GM21447 (cell line): Measurements from ENCODE around the gene FGF14.

ENCODE experiments used
- ATAC-seq: cut with Tn5 transposase; IDR thresholded peaks from one replicate; pipeline ENCODE4 v1.9.1; 2021; ENCODE audit not compliant: unreplicated experiment

FGF14 gene

GRCh38 chr13:101749584-101749983 lies 652.3 kb downstream of the FGF14 start:
- no peak for ATAC-seq

GRCh38 chr13:101747039-101747438 lies 654.8 kb downstream of the FGF14 start:
- no peak for ATAC-seq

- ATAC-seq = no peak
Observed at GRCh38 chr13:101746513-101746912, 655.3 kb downstream of the FGF14 start.

GRCh38 chr13:101739382-101740178 lies 662.3 kb downstream of the FGF14 start:
- ATAC-seq = peak; percentile 96

- ATAC-seq = no peak
Observed at GRCh38 chr13:101738336-101738735, 663.5 kb downstream of the FGF14 start.

GRCh38 chr13:101736566-101736965 lies 665.3 kb downstream of the FGF14 start:
- ATAC-seq = no peak

GRCh38 chr13:101730420-101731000 lies 671.3 kb downstream of the FGF14 start:
- ATAC-seq = no peak

- ATAC-seq = no peak
Observed at GRCh38 chr13:101728615-101729014, 673.2 kb downstream of the FGF14 start.

GRCh38 chr13:101728021-101728420 lies 673.8 kb downstream of the FGF14 start:
- ATAC-seq = no peak

- no peak for ATAC-seq
Observed at GRCh38 chr13:101727118-101727517, 674.7 kb downstream of the FGF14 start.

GRCh38 chr13:101726681-101727080 lies 675.2 kb downstream of the FGF14 start:
- ATAC-seq = no peak

GRCh38 chr13:101718496-101718895 lies 683.4 kb downstream of the FGF14 start:
- no peak for ATAC-seq

- no peak for ATAC-seq
Observed at GRCh38 chr13:101717353-101717752, 684.5 kb downstream of the FGF14 start.

- no peak for ATAC-seq
Observed at GRCh38 chr13:101714195-101714594, 687.7 kb downstream of the FGF14 start.

- ATAC-seq = no peak
Observed at GRCh38 chr13:101712026-101712348, 689.9 kb downstream of the FGF14 start.

- no peak for ATAC-seq
Observed at GRCh38 chr13:101711307-101712025, 690.4 kb downstream of the FGF14 start.

GRCh38 chr13:101709952-101710351 lies 691.9 kb downstream of the FGF14 start:
- ATAC-seq = no peak

- no peak for ATAC-seq
Observed at GRCh38 chr13:101708115-101708514, 693.7 kb downstream of the FGF14 start.

- no peak for ATAC-seq
Observed at GRCh38 chr13:101707659-101708058, 694.2 kb downstream of the FGF14 start.

- peak; percentile 61 for ATAC-seq
Observed at GRCh38 chr13:101706651-101707050, 695.2 kb downstream of the FGF14 start.

GRCh38 chr13:101703838-101704237 lies 698.0 kb downstream of the FGF14 start:
- ATAC-seq = no peak

- no peak for ATAC-seq
Observed at GRCh38 chr13:101703081-101703480, 698.8 kb downstream of the FGF14 start.
